GM19463 (cell line): ENCODE results near the gene PKM.

Source experiments
- ATAC-seq: cut with Tn5 transposase; IDR thresholded peaks from one replicate; pipeline ENCODE4 v1.9.1; 2021; ENCODE audit warnings: mild to moderate bottlenecking, moderate library complexity; ENCODE audit not compliant: unreplicated experiment

PKM gene

DNA sequence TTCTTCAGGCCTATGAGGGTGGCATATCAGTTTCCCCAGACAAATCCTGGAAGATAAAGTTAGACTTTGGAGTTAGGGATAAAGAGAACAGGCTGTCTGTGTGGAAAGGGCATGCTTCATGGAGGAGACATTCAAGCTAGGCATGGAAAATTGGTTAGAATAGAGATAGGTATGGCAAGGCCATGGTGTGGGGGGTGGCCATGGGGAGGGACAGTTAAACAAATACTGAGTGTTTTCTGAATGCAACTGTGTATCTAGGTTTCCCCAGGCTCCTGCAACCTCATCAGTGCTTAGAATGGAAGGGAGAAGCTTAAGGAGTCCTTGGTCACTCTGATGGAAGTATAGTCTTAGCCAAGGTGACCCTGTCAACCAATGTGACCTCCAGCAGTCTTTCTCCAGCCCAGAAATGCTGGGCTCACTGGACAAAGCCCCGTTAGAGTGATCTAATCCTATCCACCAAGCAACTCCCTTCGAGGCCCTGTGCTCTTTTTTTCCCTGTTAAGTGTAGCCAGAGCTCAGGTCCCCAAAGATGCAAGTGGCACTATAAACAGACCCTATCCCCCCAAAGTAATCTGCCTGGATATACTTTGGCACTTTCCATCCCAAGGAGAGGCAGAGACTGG lies 5.5 kb upstream of the PKM start:
- no peak for ATAC-seq

DNA sequence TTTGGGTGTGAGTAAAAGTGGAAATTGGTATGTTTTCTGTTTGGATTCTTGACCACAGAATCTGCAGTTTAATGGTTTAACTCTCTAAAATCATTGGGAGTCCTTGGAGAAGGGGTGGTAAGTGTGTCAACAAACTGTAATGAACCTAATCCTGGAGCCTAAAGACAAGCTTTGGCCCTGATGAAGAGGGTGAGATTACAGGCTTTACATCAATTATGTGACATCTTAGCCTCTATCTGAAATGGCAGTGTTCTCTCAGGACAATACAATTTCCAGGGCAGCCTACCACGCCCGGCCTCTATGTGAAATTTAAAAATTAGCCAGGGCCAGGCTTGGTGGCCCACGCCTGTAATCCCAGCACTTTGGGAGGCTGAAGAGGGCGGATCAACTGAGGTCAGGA lies 4.3 kb upstream of the PKM start:
- no peak for ATAC-seq

DNA sequence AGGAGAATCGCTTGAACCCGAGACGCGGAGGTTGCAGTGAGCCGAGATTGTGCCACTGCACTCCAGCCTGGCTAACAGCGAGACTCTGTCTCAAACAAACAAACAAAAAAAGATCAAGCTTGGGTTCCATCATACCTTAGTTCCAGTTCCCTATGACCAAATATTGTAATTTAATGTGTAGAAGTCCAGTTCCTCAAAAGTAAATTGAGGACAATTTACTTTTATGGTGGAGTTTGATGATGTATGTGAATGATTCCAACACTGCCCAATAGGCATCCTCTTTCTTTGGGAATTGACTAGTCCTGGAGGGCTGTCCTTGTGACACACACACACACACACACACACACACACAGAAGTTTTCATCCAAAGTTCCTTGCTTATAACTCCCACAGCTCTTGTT lies 2.8 kb upstream of the PKM start:
- no peak for ATAC-seq

DNA sequence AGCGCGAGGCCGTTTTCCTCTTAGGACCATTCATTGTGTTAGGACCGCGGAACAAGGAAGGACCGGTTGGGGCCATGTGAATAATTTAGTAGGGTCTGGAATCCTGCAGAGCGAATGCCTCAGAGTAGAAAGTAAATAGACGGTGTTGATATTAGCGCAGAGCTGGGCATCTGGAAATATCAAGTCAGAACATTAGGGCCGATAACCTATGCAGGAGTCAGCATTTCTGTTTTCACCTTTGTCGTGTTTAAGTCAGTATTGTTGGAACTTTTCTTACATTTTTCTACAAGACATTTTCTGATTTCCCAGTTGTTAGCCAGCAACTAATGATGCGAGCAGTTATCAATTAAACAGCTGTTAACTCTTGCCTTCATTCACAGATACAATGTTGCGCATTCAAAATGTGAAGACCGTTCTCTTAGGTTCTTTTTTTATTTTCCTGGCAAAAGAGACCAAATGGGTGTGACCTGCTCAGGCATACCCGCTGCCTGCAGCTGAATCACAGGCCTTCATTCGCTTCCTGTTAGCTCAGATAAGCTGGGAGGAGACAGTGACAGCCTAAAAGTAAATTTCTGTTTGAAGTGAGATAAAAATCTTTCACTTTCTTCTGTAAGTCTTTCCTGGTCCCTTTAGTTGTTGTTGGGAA lies 966 bp upstream of the PKM start:
- no peak for ATAC-seq

DNA sequence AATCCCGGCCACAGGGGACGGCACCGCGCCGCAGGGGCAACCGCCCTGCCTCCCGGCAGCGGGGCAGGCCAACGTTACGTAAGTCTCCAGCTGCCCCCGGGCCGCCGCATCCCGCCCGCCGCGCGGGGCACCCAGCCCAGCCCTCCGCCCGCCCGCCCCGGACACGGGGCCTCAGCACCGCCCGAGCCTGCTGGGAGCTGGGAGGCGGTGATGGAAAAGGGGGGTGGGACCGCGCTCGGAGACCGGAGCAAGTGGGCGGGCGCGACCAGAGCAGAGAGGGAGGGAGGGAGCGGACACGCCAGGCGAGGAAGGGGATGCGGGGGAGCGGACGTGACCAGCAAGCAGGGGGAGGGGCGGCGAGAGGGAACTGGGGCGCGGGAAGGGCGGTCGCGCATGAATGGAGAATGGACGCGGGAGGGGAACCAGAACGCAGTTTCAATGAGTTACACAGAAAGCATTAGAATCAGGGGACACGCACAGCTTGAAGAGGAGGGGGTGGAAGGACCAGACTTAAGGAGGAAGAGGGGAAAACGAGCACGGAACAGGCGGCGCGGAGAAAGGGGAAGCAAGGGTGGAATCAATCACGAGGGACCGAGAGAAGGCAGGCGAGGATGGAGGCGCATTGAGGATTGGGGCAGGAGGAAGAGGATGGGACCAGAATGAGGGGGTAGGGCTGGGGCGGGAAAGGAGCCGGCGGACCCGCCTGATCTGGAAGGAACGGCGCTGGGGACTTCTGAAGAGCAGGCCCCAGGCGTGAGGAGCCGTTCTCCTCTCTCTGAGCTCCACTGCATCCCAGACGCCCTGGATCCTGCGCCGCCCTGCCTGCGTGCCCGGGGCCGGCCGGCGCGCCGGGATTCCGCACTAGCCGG lies 559 bp downstream of the PKM start:
- ATAC-seq, result no peak

DNA sequence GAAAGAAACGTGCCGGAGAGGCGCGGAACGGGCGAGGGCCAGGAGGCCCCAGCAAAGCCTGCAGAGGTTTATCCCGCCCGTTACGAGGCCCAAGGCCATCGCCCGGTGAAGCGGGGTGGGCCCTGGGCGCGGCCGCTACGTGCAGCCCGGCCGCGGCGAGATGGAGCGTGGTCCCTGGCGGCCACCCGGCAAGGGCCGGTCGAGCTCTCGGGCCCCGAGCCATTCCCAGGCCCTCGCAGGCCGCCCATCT lies 1.1 kb downstream of the PKM start:
- no peak for ATAC-seq

GRCh38 chr15:72229076-72229946 lies 1.7 kb downstream of the PKM start:
- no peak for ATAC-seq

DNA sequence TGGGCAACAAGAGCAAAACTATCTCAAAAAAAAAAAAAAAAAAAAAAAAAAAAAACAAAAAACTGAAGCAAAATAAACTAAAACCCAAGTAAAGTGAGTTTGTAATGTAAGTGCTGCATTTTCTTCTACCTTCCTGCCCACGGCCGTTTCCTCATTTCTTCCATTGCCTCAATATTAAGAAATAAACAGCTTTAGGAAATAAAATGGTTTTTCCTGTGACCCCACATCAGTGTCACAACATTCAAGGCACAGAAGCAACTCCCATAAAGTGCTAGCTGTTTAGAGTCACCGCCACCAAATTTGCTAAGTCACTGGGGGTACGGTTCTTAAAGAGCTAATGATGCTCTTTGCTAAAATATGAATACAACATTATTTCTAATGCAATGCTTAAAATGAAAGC lies 3.3 kb downstream of the PKM start:
- ATAC-seq, result no peak

DNA sequence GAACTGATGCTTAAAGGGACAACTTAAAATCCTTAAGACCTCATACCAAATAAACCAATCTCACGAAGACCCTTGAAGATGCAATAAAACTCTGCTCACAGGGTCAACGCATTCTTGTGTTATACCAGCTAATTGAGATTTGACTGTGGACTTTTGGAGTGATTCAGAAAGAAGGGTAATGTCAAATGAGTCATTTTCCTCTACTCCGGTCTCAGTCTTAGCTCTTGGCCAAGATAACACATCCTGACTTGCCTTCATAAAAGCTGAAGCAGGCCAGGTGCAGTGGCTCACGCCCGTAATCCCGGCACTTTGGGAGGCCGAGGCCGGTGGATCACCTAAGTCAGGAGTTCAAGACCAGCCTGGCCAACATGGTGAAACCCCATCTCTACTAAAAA lies 3.8 kb downstream of the PKM start:
- ATAC-seq, result no peak

GRCh38 chr15:72223278-72223677 lies 7.7 kb downstream of the PKM start:
- ATAC-seq, result no peak

- no peak for ATAC-seq
Observed at GRCh38 chr15:72222393-72222792, 8.6 kb downstream of the PKM start.

DNA sequence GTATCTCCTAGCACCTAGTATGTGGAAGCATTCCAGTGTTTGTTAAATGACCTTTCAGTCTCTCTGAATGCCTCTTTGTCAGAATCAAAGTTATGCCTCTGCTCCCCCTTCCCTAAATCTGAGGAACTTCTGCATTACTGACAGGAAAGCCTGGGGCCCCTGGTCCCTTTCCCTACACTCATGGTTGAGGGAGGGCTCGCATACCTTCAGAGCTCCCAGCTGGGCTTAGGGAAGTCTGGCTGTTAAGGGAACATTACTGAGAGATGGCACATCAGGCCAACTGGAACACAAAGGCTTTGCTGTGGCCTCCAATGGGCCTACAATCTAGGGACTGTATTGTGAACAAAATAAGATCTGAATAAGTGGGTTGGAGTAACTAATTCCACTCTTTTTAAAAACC lies 10.3 kb downstream of the PKM start:
- no peak for ATAC-seq

DNA sequence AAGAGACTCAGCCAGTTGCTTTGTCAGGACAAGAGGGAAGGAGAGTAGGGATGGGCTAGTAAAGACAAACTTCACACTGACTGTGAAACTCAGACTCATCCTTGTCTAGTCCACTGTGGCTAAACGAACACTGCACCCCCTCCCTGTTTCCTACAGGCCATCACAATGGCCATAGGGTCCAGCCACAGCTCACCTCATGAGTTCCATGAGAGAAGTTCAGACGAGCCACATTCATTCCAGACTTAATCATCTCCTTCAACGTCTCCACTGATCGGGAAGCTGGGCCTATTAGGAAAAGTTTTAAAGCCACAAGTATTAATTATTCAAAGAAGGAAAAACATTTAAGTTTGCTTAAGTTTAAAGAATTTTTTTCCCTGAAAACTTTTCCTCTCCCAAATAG lies 13.8 kb downstream of the PKM start:
- ATAC-seq, result no peak

DNA sequence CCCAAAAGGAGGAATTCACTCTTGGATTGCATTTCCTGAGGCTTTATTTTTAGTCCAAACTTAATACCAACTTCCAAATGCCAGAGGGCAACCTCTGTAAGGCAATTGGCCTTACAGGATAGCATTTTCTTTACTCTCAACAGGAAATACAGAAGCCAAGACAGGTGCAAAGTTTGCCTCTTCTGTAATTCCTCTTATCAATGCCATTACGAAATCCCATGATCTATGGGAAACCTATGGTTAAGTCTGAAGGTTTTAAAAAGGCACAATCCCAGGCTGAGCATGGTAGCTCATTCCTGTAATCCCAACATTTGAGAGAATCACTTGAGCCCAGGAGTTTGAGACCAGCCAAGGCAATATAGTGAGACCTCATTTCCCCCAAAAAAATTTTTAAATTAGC lies 14.9 kb downstream of the PKM start:
- no peak for ATAC-seq

DNA sequence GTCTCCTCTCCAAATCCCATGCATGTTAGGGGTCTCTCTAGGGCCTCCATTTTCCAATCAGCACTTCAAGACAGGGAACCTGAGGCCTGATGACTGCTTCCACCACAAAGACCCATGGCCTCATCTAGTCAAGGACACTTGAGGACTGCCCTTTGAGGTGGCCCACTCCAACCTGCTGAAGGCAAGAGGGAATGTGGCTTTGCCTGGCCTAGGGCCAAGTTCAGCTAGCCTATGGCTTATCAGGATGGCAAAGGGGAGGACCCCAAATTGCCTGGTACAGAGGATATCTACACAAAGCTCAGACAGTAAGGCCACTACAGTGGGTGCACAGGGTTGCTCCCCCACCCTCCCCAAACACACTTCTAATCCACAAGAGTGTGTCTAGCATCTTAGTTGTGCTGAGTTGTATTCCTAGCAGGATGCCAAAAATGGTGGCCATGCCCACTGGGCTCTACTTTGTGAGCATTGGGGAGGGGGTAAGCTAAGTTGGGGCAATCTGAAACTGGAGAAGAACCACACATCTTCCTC lies 23.4 kb downstream of the PKM start:
- ATAC-seq, result no peak

- ATAC-seq, result no peak
Observed at GRCh38 chr15:72206677-72207000, 24.4 kb downstream of the PKM start.

- no peak for ATAC-seq
Observed at GRCh38 chr15:72205896-72206676, 24.9 kb downstream of the PKM start.

DNA sequence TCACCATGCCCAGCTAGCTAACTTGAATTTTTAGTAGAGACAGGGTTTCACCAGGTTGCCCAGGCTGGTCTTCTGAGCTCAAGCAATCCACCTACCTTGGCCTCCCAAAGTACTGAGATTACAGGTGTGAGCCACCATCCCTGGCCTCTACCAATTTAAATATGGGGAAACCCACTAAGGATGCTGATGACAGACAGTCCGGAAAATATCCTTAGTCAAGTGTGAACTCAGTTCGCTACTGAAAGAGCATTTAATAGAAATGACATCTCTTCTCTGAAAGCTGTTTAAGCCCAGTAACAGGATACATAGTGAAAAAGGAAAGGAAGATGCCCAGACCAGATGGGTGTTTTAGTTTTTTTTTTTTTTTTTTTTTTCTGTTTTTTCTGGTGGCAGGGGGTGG lies 25.7 kb downstream of the PKM start:
- ATAC-seq, result no peak

DNA sequence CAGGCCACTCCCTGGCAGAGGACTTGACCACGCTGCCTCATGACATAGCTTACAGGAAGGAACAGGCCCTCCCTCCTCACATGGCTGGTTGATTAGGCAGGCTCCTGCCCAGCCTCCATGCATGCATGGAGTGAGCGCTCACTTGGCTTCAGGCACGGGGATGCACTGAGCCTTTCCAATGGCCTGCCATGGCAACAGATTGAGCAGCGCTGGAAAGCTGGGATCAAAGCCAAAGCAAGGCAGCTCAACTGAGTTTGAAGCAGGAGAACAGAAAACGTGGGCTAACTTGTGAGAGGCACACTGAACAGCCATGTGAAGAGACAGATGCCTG lies 27.5 kb downstream of the PKM start:
- no peak for ATAC-seq

- no peak for ATAC-seq
Observed at GRCh38 chr15:72202801-72203506, 28.0 kb downstream of the PKM start.
